ENCODE measurements around the gene FAM118A.

Gene FAM118A

DNA sequence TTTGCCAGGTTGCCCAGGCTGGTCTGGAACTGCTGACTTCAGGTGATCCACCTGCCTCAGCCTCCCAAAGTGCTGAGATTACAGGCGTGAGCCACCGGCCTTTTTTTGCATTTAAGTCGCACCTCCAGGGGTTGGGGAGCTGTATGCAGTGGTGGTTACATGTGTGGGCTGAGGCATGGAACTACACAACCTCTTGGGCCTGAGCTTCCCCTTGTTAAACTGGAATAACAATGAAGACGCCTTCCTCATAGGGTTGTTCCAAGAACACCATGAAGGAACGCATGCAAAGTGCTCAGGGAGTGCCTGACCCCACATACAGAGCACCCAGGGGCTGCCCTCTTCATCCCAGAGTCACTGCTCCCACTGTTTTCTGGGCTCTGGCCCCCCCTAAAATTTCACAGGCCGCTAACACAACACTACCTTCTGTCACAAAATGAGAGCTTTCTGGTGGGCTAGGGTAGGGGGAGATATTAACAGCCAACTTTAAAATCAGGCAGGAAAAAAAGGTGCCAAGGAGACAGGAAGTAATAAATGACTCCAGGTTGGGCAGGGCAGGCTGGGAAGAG, 1.3 kb upstream of the FAM118A start:
- Histone ChIP-seq H3K4me1 (peaks cover 16% of the 10 kb centered on the region), H3K27me3 (ENCODE audit: low read depth) (no peaks in the 10 kb centered on the region), H3K36me3 (replicated peaks) (peaks cover 4% of the 10 kb centered on the region; the same call in 1 of the 2 replicates), H3K9me3 (no peaks in the 10 kb centered on the region), H3K4me3 (no peak overlapping the region)
- in situ Hi-C loops (cut with MboI; ENCODE audit: low sequenced_read_pairs): no loop called here
- DNase-seq (ENCODE audit: low spot score in 2 of 2): no peak

DNA sequence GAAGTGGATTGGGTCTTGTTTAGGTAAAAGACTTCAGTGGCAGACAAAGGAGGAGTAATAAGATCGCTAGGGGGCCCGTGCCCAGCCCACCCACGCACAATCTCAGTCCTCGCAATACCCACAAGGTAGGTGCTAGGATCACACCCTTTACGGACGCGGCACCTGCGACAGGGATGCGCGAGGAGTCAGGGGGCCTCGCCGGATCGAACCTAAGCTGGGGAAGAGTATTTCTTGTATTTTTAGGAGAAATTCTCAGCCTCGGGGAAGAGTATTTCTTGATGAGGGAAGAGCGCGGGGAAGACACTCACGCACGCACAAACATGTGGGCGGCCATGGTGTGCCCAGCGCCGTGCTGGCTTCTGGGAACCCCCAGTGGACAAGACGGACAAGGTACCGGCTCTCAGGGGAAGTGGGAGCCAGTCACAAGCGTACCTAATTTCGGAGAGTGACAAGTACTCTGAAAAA, 745 bp upstream of the FAM118A start:
- peaks cover 16% of the 10 kb centered on the region for H3K4me1 ChIP-seq
- in situ Hi-C loops (cut with MboI; ENCODE audit: low sequenced_read_pairs): no loop called here
- H3K36me3 ChIP-seq (replicated peaks): peaks cover 4% of the 10 kb centered on the region; the same call in 1 of the 2 replicates
- H3K9me3 ChIP-seq: no peaks in the 10 kb centered on the region
- H3K27me3 ChIP-seq (ENCODE audit: low read depth): no peaks in the 10 kb centered on the region
- no peak for DNase-seq (ENCODE audit: low spot score in 2 of 2)
- H3K4me3 ChIP-seq: peak overlapping the region; percentile 73

GRCh38 chr22:45310331-45310976, 720 bp downstream of the FAM118A start:
- peak in 1 of 2 experiments; percentile 26 for DNase-seq (ENCODE audit: low spot score in 2 of 2)
- in situ Hi-C loops (cut with MboI; ENCODE audit: low sequenced_read_pairs): no loop called here
- Histone ChIP-seq H3K9me3 (no peaks in the 10 kb centered on the region), H3K4me3 (peak overlapping the region; percentile 73), H3K27me3 (ENCODE audit: low read depth) (no peaks in the 10 kb centered on the region), H3K36me3 (replicated peaks) (peaks cover 4% of the 10 kb centered on the region; the same call in 1 of the 2 replicates), H3K4me1 (peaks cover 16% of the 10 kb centered on the region)

DNA sequence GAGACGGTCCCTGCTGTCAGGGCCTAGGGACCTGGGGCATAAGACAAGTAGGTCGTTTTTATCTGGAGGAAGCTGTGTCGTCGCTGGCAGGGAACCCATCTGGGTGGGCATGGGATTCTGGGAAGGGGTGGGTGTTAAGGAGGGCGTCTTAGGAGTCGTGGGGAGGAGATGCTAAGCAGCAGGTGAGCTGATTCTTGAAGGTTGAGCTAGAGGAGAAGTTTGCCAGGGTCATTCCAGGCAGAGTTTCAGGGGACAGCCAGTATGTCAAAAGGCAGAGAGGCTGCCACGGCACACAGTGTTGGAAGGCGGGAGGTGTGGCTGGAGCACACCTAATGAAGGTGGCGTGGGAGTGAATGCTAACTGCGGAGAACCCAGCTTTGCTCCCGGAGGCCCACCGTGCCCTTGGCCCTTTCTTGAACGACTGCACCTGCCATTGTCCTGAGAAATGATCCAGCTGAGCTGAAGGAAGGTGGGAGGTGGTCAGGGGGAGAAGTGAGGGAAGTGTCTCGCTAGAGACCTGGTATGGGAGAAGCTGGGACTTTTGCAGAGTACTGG, 1.3 kb downstream of the FAM118A start:
- H3K36me3 ChIP-seq (replicated peaks): peaks cover 4% of the 10 kb centered on the region; the same call in 1 of the 2 replicates
- no peaks in the 10 kb centered on the region for H3K9me3 ChIP-seq
- DNase-seq (ENCODE audit: low spot score in 2 of 2): no peak
- in situ Hi-C loops (cut with MboI; ENCODE audit: low sequenced_read_pairs): no loop called here
- no peaks in the 10 kb centered on the region for H3K27me3 ChIP-seq (ENCODE audit: low read depth)
- peaks cover 16% of the 10 kb centered on the region for H3K4me1 ChIP-seq
- peak overlapping the region; percentile 73 for H3K4me3 ChIP-seq

- Histone ChIP-seq H3K36me3 (replicated peaks) (peaks cover 4% of the 10 kb centered on the region; the same call in 1 of the 2 replicates), H3K9me3 (no peaks in the 10 kb centered on the region), H3K4me3 (no peak overlapping the region), H3K4me1 (peaks cover 16% of the 10 kb centered on the region), H3K27me3 (ENCODE audit: low read depth) (no peaks in the 10 kb centered on the region)
- in situ Hi-C loops (cut with MboI; ENCODE audit: low sequenced_read_pairs): no loop called here
- no peak for DNase-seq (ENCODE audit: low spot score in 2 of 2)
Observed at GRCh38 chr22:45312415-45312814, 2.7 kb downstream of the FAM118A start.

- in situ Hi-C loops (cut with MboI; ENCODE audit: low sequenced_read_pairs): no loop called here
Observed at GRCh38 chr22:45312856-45313255, 3.1 kb downstream of the FAM118A start.

GRCh38 chr22:45314054-45314721, 4.5 kb downstream of the FAM118A start:
- no peaks in the 10 kb centered on the region for H3K9me3 ChIP-seq
- no peak for DNase-seq (ENCODE audit: low spot score in 2 of 2)
- H3K4me3 ChIP-seq: no peak overlapping the region
- peaks cover 4% of the 10 kb centered on the region; the same call in 1 of the 2 replicates for H3K36me3 ChIP-seq (replicated peaks)
- peaks cover 13% of the 10 kb centered on the region for H3K4me1 ChIP-seq
- in situ Hi-C loops (cut with MboI; ENCODE audit: low sequenced_read_pairs): no loop called here
- no peaks in the 10 kb centered on the region for H3K27me3 ChIP-seq (ENCODE audit: low read depth)

More at GRCh38 chr22:45312856-45313255, 3.1 kb downstream of the FAM118A start:
- H3K4me1 ChIP-seq: peaks cover 16% of the 10 kb centered on the region
- H3K9me3 ChIP-seq: no peaks in the 10 kb centered on the region
- H3K27me3 ChIP-seq (ENCODE audit: low read depth): no peaks in the 10 kb centered on the region
- no peak for DNase-seq (ENCODE audit: low spot score in 2 of 2)
- no peak overlapping the region for H3K4me3 ChIP-seq
- H3K36me3 ChIP-seq (replicated peaks): peaks cover 4% of the 10 kb centered on the region; the same call in 1 of the 2 replicates

DNA sequence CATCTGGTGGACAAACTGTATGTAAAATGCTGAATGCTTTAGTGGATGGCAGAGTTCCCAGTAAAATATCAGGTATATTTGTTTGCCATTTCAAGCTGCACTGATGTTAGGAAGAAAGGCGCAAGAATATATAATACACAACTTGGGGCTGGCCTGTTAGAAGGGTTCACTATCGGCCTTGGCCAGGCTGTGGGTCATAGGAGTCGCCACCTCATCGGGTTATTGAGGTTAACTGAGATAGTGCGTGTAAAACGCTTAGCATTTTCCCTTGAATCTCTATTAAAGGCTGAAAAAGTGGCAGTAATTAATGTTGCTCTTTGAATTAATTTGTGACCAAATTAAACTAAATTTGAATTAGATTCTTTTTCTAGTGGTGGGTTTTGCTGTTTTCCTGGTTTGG, 5.1 kb downstream of the FAM118A start:
- H3K4me1 ChIP-seq: peaks cover 11% of the 10 kb centered on the region
- DNase-seq (ENCODE audit: low spot score in 2 of 2): no peak
- in situ Hi-C loops (cut with MboI; ENCODE audit: low sequenced_read_pairs): no loop called here

GRCh38 chr22:45316796-45317526, 7.2 kb downstream of the FAM118A start:
- no peak overlapping the region for H3K4me3 ChIP-seq
- no peaks in the 10 kb centered on the region for H3K27me3 ChIP-seq (ENCODE audit: low read depth)
- in situ Hi-C loops (cut with MboI; ENCODE audit: low sequenced_read_pairs): no loop called here
- H3K4me1 ChIP-seq: peaks cover 5% of the 10 kb centered on the region
- DNase-seq (ENCODE audit: low spot score in 2 of 2): no peak
- H3K36me3 ChIP-seq (replicated peaks): peaks cover 4% of the 10 kb centered on the region; the same call in 1 of the 2 replicates
- H3K9me3 ChIP-seq: no peaks in the 10 kb centered on the region

More for the DNA sequence above, 5.1 kb downstream of the FAM118A start:
- Histone ChIP-seq H3K36me3 (replicated peaks) (peaks cover 4% of the 10 kb centered on the region; the same call in 1 of the 2 replicates), H3K27me3 (ENCODE audit: low read depth) (no peaks in the 10 kb centered on the region), H3K4me3 (no peak overlapping the region), H3K9me3 (no peaks in the 10 kb centered on the region)

- in situ Hi-C loops (cut with MboI; ENCODE audit: low sequenced_read_pairs): no loop called here
- Histone ChIP-seq H3K36me3 (replicated peaks) (peaks cover under 1% of the 10 kb centered on the region; the same call in 1 of the 2 replicates), H3K9me3 (no peaks in the 10 kb centered on the region), H3K27me3 (ENCODE audit: low read depth) (no peaks in the 10 kb centered on the region), H3K4me3 (no peak overlapping the region), H3K4me1 (peaks cover 2% of the 10 kb centered on the region)
- peak; percentile 19 to 58 for DNase-seq (ENCODE audit: low spot score in 2 of 2)
Observed at GRCh38 chr22:45317551-45318167, 7.9 kb downstream of the FAM118A start.

DNA sequence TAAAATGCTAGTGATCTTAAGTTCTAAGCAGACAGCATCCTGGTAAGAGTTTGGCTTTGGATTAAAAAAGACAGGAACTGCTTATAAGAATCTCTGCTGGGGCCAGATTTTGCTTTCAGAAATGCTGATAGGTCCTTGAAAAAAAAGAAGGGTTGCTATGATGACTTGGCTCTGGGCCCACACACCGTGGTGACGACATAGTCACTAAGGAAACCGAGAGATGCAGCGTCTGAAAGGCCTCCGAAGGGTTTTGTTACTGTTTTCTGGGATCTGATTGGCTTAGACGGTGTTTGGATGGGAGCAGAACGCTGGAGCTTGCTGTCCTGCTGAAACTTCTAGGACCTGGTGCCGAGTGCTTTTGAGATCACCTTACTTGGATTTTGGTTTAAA, 8.4 kb downstream of the FAM118A start:
- Histone ChIP-seq H3K36me3 (replicated peaks) (peaks cover 4% of the 10 kb centered on the region), H3K27me3 (ENCODE audit: low read depth) (no peaks in the 10 kb centered on the region), H3K4me3 (no peak overlapping the region), H3K9me3 (no peaks in the 10 kb centered on the region), H3K4me1 (no peaks in the 10 kb centered on the region; the same call in none of the 2 replicates)
- in situ Hi-C loops (cut with MboI; ENCODE audit: low sequenced_read_pairs): no loop called here
- peak in 1 of 2 experiments; percentile 60 for DNase-seq (ENCODE audit: low spot score in 2 of 2)

- Histone ChIP-seq H3K4me3 (no peak overlapping the region), H3K9me3 (no peaks in the 10 kb centered on the region), H3K27me3 (ENCODE audit: low read depth) (no peaks in the 10 kb centered on the region), H3K36me3 (replicated peaks) (peaks cover 10% of the 10 kb centered on the region), H3K4me1 (no peaks in the 10 kb centered on the region; the same call in none of the 2 replicates)
- no peak for DNase-seq (ENCODE audit: low spot score in 2 of 2)
- in situ Hi-C loops (cut with MboI; ENCODE audit: low sequenced_read_pairs): no loop called here
Observed at GRCh38 chr22:45318558-45319323, 9.0 kb downstream of the FAM118A start.
